ENCODE measurements around the gene ZCCHC7.
"Not testable (repeated sequence)": the region's sequence is repeated elsewhere in the genome, so short reads cannot be mapped to it uniquely, and the experiment has no call there.

The ZCCHC7 gene

DNA sequence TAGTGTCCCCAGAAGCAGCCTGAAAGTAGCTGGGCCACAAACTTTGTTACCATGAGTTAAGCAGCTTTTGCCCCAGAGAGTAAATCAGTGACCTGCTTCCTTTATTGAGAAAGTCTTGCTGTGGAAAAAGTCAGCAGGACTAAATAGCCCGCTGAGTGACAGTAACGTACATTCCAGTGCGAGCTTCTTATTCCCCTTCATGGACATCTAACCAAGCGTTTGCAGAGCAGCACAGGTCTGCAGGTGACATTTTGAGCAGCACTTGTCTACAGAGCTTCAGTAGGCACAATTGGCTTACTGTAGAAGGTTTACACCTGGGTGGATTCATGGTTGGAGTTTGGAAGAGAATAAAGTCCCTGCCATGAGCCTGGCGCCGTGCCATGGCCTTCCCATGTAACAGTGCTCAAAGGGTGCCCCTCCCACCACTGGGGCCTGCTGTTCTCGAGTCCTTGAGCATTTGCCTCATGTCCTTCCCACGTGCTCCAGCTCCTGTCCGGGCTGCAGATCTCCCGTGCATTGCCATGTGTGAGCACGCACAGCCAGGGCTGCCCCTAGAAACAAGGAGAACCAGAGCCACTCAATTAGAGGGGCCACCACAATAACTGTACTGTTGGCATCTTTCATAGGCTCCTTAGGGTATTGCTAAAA, 260.8 kb downstream of the ZCCHC7 start:
- DNase-seq, result no peak

DNA sequence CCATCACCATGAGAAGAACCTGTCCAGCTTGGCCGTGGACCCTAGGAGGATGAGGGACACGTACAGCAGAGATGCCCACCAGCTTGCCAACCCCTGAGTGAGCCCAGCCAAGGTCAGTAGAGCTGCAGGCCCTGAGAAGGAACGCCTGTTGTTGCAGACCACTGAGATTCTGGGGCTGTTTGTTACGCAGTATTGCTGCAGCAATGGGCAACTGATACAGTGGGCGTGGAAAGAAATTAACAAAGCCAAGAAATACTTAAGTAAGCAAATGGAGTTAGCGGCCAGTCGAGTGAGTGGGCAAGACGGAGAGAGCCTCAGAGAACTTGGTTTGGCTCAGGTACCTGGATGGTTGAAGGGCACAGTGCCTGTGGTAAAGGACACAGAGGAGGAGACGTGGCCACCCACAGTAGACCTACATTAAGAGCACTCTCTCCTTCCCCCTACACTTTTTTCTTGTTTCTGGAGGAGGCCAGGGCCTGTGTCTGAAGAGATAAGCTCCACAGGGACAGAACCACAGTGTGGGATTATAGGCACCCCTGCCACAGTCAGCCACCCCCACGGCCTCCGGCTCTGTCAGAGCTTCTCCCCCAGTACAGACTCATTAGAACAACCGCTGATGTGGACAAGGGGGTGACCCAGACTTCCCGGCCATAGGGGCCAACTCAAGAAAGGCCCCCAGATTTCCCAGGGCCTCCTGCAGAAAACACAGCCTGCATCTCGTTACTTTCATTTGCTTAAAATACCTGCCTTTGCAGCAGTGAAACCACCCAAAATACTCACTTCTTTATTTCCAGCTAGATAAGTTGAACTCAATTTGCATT, 262.0 kb downstream of the ZCCHC7 start:
- DNase-seq, result no peak

DNA sequence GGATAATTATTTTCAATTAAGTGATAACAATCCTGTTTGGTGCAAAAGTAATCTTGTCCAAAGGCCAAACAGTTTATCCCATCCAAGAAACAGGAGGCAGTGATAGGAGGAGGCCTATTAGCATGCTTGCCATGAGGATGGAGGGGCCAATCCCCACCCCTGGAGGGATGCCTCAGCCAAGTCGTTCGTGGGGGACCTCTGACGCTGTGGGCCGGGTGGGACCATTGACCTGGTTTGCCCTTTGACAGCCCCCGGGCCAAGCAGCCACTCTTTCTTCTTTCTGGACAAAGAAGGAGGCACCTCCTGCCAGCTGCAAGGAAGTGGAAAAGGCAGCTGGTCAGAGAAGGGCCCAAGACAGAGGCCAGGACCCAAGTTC, 262.6 kb downstream of the ZCCHC7 start:
- DNase-seq, result no peak

DNA sequence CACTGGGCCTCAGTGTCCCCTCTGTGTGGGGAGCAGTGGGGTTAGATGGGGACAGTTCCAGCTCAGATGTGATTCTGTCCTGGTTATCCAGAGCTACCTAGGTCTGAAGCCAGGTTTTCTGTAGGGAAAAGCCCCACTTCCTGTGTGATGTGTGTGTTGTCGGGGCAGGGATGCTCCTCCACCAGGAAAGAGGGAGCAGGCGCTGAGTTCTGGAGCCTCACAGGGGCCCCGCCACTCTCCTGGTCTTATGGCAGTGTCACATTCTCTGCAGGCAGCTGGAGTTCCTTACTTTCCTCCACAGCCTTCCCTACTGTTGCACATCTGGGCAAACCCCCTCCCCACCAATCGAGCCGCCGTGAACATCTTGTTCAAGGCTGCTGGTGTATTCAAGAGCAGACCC, 263.0 kb downstream of the ZCCHC7 start:
- no peak for DNase-seq

DNA sequence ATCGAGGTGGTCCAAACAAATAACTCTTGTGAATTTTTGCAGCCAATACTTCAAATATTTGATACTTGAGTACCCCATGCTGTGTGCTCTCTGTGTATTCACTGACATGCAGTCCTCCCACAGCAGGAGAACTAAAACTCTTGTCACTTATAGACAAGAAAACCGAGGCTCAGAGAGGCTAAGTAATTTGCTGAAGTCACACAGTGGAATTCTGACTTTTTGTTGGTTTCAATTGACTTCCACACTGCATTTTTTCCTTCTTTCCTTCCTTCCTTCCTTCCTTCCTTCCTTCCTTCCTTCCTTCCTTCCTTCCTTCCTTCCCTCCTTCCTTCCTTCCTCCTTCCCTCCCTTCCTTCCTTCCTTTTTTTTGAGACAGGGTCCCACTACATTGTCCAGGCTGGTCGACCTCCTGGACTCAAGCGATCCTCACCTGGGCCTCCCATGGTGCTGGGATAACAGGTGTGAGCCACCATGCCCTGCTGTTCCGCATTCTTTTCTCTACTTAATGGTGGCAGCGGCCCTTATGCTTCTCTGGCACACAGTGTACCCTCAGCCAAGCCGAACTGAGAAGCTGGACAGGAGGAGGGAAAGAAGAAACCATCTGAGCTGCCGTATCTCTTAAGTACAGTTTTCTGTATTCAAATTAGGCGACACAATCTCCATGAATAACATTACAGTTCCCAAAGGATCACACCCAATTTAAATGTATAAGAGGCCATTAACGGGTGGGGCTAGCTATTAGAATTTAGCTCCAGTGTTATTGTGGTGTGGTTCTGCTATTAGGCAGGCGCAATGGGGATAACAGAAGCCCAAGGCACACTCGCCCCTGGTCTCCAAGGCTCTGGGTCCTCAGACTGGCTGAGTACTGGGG, 263.7 kb downstream of the ZCCHC7 start:
- DNase-seq, result no peak

DNA sequence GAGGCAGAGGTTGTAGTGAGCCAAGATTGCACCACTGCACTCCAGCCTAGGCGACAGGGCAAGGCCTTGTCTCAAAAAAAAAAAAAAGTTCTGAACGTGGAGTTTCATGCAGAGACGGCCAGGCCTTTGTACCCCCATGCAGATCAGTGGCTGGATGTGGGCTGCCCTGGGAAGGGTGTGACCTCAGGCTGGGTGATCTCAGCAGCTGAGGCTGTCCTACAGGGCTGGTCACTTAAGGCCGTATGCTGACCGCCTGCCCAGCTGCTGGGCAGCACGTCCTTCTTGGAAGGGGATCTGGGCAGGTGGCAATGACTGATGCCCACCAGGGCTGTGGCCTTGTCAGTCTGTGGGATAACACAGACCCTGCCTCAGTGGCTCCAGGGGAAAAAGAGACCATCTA, 264.9 kb downstream of the ZCCHC7 start:
- DNase-seq, result no peak

DNA sequence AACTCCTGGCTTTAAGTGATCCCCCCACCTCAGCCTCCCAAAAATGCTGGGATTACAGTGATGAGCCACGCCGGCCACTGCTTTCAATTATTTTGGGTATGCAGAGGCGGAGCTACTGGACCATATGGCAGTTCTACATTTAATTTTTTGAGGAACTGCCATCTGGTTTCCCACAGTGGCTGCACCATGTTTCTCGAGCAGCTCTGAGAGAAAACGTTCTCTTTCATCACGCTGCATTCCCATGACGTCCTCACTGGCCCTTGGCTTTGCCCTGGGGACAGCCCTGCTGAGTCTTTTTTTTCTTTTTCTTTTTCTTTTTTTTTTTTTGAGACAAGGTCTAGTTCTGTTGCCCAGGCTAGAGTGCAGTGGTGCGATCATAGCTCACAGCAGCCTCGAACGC, 266.6 kb downstream of the ZCCHC7 start:
- DNase-seq, result no peak

DNA sequence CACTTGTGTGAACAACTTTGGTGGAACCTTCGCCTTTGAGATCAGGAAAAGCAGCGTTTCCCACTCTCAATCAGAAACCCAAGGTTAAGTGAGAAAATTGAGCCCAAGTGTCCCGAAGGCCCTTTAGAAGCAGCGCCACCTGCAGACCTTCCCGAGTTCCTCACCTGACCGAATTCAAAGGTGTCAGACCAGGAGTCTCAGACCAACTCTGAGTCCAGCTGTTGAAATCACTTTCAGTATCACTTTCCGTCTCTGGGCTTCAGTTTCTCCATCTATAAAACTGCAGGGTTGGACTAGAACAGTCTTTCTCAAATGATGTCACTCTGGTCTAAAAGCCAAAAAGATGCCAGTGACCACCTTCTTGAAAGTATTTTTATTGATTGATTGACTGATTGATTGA, 270.4 kb downstream of the ZCCHC7 start:
- DNase-seq, result no peak

DNA sequence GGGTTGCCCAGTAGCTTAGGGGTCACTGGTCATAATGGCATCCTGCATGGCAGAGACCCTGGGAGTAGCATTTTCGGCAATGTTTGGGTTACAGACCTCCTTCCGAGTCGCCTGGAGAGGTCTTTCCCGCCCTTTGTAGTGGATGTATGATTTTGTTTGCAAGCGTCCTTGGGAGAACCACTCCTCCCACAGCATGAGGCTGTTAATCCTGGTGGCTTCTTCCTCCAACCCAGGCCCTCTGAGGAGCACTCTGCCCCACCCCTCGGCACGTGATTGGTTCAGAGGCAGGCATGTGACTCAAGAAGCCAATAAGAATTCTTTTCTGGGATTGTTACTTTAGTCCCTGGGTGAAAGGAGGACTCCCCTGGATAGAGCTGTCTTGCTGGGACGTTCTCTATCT, 271.9 kb downstream of the ZCCHC7 start:
- DNase-seq, result no peak

DNA sequence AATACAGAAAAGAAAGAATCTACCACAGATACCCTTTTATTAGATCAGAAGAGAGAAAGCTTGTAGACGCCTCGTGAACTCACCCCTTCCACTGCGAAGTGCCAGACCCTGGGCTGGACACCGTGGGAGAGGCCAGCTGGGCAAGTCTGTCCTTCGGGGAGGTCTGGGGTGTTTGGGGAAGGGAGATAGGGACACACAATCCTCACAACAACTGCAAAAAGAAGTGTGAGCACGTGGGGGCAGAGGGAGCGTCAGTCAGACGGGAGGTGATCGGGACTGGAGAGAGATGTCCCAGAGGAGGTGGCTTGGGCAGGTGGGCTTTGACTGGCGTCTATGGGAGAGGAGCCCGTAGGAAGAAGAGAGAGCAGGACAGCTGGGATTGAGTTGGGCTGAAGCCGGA, 274.9 kb downstream of the ZCCHC7 start:
- DNase-seq, result no peak

DNA sequence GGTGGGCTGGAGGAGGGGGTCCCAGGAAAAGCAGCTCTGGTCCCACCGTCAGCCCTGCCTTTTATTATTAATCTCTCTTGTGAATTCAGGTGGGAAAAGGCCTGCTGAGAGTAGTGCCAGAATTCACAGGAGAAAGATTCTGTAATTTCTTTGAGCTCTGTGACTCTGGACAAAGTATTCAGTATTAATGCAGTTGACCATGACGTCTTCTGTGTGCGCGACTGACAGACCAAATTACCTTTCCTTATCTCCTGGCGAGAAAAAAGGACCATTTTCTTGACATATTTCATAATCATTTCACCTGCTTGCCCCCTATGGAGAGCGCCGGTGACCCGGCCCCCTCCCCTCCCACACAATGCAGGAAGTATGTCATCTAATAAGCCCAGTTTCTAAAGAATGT, 275.3 kb downstream of the ZCCHC7 start:
- no peak for DNase-seq

DNA sequence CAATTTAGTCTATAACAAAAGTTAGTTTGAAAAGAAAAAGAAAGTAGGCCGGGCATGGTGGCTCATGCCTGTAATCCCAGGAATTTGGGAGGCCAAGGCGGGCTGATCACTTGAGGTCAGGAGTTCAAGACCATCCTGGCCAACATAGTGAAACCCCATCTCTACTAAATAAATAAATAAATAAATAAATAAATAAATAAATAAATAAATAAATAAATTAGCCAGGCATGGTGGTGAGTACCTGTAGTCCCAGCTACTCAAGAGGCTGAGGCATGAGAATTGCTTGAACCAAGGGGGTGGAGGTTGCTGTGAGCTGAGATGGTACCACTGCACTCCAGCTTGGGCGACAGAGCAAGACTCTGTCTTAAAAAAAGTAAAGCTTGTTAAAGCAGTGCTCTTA, 277.6 kb downstream of the ZCCHC7 start:
- DNase-seq, result not testable (repeated sequence)

DNA sequence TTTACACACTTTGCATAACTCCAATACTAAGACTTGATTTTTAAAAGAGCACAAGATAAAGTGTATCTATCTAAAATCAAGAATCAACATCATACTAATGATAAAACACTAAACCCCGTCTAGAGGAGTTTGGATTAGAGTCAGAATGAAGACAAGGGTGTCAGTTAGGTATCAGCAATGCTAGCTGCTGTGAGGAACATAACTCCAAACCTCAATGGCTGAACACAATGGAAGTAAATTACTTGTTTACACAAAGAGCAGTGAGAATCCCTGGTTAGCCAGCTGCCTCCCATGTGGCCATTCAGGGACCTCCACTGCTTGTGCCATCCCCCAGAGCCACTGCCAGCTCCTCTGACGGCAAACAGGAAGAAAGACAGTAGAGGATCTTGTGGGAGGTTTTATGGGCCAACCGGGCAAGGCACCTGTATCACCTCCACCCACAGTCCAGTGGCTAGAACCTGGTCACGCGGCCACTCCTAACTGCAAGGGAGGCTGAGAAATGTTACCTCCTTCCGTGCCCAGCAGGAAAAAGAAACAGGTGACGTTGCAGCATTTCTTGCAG, 278.2 kb downstream of the ZCCHC7 start:
- no peak for DNase-seq

DNA sequence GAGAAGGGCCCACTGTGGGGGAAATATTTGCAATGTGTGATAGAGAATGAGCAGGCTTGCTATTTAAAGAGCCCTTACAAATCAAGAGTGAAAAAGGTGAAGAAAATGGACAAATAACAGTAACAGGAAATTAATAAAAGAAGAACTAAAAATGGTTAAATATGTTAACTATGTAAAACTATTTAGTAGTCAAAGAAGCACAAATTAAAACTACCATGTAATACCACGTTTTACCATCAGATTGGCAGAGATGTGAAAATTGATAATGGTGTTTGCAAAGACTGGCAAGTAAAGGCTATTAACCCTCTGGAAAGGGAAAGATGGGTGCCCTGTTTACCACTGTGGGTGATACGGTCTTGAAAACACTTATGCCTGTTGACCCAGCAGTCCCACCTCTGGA, 279.0 kb downstream of the ZCCHC7 start:
- DNase-seq, result no peak

DNA sequence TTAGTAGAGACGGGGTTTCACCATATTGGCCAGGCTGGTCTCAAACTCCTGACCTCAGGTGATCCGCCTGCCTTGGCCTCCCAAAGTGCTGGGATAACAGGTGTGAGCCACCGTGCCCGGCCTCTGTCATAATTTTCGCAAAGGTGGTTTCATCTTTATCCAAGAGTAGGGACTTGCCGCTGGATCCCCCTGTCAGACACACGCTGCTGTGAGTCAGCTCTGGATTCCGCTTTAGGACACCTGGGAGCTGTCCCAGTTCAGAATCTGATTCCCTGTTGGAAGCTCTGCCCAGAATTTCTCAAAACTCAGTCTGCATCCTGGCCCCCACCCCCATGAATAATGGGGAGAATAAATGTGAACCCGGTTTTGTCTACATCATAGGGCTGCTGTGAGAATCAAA, 284.2 kb downstream of the ZCCHC7 start:
- no peak for DNase-seq

DNA sequence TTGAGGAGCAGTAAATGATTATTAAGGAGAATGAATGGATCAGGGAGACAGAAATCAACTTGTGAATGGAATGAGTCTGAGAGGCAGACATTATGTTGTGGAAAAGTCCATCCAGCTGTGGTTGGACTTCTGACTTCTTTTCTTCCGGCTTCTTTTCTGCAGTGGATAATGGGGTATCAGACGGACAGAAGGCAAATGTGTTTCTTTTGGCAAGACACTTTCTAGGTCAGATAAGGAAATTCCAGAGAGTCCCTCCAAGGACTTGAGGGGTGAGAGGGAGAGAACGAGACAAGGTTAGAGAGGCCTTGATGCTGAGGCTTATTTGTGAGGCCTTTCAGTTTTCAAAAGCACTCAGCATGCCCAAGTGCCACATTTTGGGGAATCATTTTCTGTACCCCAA, 285.0 kb downstream of the ZCCHC7 start:
- DNase-seq, result no peak

DNA sequence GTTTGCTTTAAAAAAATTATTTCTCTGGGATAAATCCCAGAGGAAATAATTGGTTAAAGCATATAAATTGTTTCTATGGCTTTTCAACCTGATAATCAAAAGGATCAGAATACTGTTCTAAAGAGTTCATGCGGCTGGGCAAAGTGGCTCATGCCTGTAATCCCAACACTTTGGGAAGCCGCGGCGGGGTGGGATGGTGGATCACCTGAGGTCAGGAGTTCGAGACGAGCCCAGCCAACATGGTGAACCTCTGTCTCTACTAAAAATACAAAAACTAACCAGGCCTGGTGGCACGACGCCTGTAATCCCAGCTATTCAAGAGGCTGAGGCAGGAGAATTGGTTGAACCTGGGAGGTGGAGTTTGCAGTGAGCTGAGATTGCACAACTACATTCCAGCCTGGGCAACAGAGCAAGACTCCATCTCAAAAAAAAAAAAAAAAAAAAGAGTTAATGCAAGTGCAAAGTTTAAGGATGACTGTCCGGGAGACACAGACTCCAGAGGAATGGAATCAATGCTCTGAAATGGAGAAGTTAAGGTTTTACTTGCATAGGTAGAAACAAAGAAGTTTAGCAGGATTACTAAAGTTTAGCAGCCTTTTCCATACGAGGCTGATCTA, 285.5 kb downstream of the ZCCHC7 start:
- DNase-seq, result no peak

DNA sequence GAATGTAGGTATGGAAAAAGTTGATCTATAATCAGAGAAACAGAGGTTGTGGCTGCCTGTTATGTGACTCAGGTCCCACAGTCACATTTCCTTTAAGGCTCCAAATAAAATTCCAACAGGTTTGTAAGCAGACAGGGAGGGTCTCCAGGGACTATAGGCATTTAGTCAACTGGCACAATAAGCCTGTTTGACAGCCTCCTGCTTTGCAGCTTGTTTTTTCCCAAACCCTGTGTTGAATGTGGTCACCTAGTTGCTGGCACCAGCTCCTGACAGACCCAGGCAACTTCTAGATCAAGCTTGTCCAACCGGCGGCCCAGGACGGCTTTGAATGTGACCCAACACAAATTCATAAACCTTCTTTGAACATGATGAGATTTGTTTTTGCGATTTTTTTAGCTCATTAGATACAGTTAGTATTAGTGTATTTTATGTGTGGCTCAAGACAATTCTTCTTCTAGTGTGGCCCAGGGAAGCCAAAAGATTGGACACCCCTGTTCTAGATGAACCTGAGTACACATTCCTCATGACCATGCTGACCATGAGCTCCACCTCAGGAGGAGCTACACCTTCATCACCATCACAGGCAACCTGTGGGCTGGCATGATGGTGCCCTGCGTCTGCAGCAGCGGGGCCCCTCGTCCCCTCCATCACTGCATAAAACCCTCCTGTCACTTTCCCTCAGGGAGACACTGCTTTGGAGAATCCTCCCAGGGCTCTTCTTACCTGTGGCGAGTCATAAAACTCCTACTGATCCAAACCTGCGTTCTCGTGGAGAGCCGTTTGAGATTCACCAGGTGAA, 286.4 kb downstream of the ZCCHC7 start:
- DNase-seq, result no peak

DNA sequence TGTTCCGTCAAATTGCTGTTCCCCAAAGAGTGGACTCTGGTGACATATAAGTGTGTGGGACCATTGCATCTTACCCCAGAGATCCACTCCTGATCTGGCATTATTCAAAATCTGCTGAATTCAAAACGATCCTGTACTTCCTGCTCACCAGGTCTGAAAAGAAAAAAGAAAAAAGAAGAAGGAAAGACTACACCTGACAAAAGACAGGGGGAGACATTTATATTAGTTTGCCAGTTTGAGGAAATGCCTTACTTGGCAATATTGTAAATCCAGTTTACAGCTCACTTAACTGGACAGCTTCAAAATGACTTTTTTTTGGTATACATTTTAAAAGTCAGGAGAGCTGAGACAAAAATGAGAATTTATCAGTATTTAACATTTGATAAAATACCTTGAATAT, 287.1 kb downstream of the ZCCHC7 start:
- no peak for DNase-seq
